KBM-7 (cell line): Measurements from ENCODE around the gene CFAP91.
A peak's percentile ranks its signal among the peaks of the same experiment; 100 is the strongest.
"Not testable (repeated sequence)": the region's sequence is repeated elsewhere in the genome, so short reads cannot be mapped to it uniquely, and the experiment has no call there.

Experiments
- DNase-seq: peaks from one replicate; pipeline ENCODE4 v3.0.0-alpha.2; 2015
- in situ Hi-C: fragments of 300-500 bp; cut with MboI; formaldehyde crosslinking; loops from 2 replicates; pipeline ENCODE4 v1.14.3; 2020; ENCODE audit warnings: low sequenced_read_pairs, low pct_unique_long_range_greater_than_20kb, mixed read lengths

Gene CFAP91

GRCh38 chr3:119676771-119677640 is 25.8 kb upstream of the CFAP91 start, which contains the start of gene COX17:
TSS of gene COX17 (minus strand) at chr3:119677406. CDS start at chr3:119677310, 96 bp downstream.
- in situ Hi-C loops: loop anchor here (25.0 kb wide), 1 partner anchor 790 kb away; no protein-coding TSS in a partner anchor
- peak; percentile 95 for DNase-seq

GRCh38 chr3:119677641-119677934 is 25.2 kb upstream of the CFAP91 start:
- DNase-seq: peak; percentile 41
- in situ Hi-C loops: loop anchor here (25.0 kb wide), 1 partner anchor 790 kb away; no protein-coding TSS in a partner anchor

- in situ Hi-C loops: loop anchor here (25.0 kb wide), 1 partner anchor 791 kb away; no protein-coding TSS in a partner anchor
- DNase-seq: not testable (repeated sequence)
Measured at GRCh38 chr3:119678209-119678608, 24.6 kb upstream of the CFAP91 start.

- in situ Hi-C loops: loop anchor here (25.0 kb wide), 1 partner anchor 793 kb away; no protein-coding TSS in a partner anchor
- DNase-seq: peak; percentile 32
Measured at GRCh38 chr3:119679874-119680273, 22.9 kb upstream of the CFAP91 start.

- in situ Hi-C loops: loop anchor here (25.0 kb wide), 1 partner anchor 794 kb away; no protein-coding TSS in a partner anchor
- DNase-seq: peak; percentile 42
Measured at GRCh38 chr3:119681279-119681678, 21.5 kb upstream of the CFAP91 start.

GRCh38 chr3:119683421-119683820 is 19.4 kb upstream of the CFAP91 start:
- no peak for DNase-seq
- in situ Hi-C loops: loop anchor here (25.0 kb wide), 1 partner anchor 796 kb away; no protein-coding TSS in a partner anchor

GRCh38 chr3:119690043-119690656 is 12.7 kb upstream of the CFAP91 start:
- in situ Hi-C loops: loop anchor here (25.0 kb wide), 1 partner anchor 803 kb away; no protein-coding TSS in a partner anchor
- peak; percentile 46 for DNase-seq

- no peak for DNase-seq
- in situ Hi-C loops: loop anchor here (25.0 kb wide), 1 partner anchor 808 kb away; no protein-coding TSS in a partner anchor
Measured at GRCh38 chr3:119695480-119695879, 7.3 kb upstream of the CFAP91 start.

- in situ Hi-C loops: loop anchor here (25.0 kb wide), 1 partner anchor 810 kb away; no protein-coding TSS in a partner anchor
- no peak for DNase-seq
Measured at GRCh38 chr3:119697394-119697793, 5.4 kb upstream of the CFAP91 start.

GRCh38 chr3:119700269-119700919 is 2.4 kb upstream of the CFAP91 start:
- peak; percentile 35 for DNase-seq
- in situ Hi-C loops: no loop called here

GRCh38 chr3:119700920-119701734 is 1.7 kb upstream of the CFAP91 start:
- DNase-seq: no peak
- in situ Hi-C loops: no loop called here

- no peak for DNase-seq
- in situ Hi-C loops: no loop called here
Measured at GRCh38 chr3:119703820-119704531, 1.2 kb downstream of the CFAP91 start.

- in situ Hi-C loops: no loop called here
- DNase-seq: no peak
Measured at GRCh38 chr3:119715105-119715504, 12.3 kb downstream of the CFAP91 start.

GRCh38 chr3:119716998-119717397 is 14.2 kb downstream of the CFAP91 start:
- no peak for DNase-seq
- in situ Hi-C loops: no loop called here

- no peak for DNase-seq
- in situ Hi-C loops: no loop called here
Measured at GRCh38 chr3:119717520-119717919, 14.7 kb downstream of the CFAP91 start.

GRCh38 chr3:119723022-119723421 is 20.2 kb downstream of the CFAP91 start:
- DNase-seq: no peak
- in situ Hi-C loops: no loop called here

GRCh38 chr3:119726909-119727308 is 24.1 kb downstream of the CFAP91 start:
- in situ Hi-C loops: no loop called here
- DNase-seq: no peak

GRCh38 chr3:119729996-119730395 is 27.2 kb downstream of the CFAP91 start:
- in situ Hi-C loops: no loop called here
- DNase-seq: no peak
